ENCODE results near the gene CCDC182. TPM values are rescaled to one million over a fixed set of nuclear protein-coding genes. Genes with fewer than 3 reads are reported as not detected.
A peak's percentile ranks its signal among the peaks of the same experiment; 100 is the strongest.

CCDC182 gene
- total RNA-seq, 1 donor from 2014 or later, result not detected

GRCh38 chr17:57705921-57706695, 39.0 kb downstream of the CCDC182 start:
- Mint-ChIP-seq H3K36me3 (no peaks in the 10 kb centered on the region), H3K4me3 (no peak overlapping the region), H3K4me1 (ENCODE audit: unreplicated experiment) (peaks cover 26% of the 10 kb centered on the region), H3K27me3 (peaks cover 6% of the 10 kb centered on the region), H3K27ac (peak overlapping the region; percentile 5), H3K9me3 (no peaks in the 10 kb centered on the region)
- no peak for DNase-seq (ENCODE audit: extremely low spot score, unreplicated experiment)
- no peak for TF ChIP-seq CTCF (conservative IDR thresholded peaks at IDR 0.05)

DNA sequence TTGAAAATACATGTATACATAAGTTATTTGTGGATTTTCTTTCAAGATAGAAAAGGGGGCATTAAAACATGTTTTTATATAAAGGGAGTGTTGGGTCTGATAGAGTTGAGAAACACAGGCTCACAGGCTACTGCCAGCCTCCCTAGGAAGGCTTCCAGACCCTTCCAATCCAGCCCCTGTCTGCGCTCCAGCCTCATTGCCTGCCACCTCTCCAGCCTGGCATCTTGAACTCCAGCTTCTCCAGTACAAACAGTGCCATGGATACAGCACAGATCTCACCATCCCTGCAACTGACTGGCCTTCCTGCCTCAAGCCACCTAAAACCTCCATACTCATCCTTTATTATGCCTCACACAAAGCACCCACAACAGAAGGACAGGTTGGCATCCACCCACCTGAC, 40.7 kb downstream of the CCDC182 start:
- no peak for TF ChIP-seq CTCF (conservative IDR thresholded peaks at IDR 0.05)
- DNase-seq (ENCODE audit: extremely low spot score, unreplicated experiment), result no peak
- H3K4me1 Mint-ChIP-seq (ENCODE audit: unreplicated experiment), result peaks cover 35% of the 10 kb centered on the region
- H3K9me3 Mint-ChIP-seq, result no peaks in the 10 kb centered on the region
- no peak overlapping the region for H3K4me3 Mint-ChIP-seq
- peaks cover 5% of the 10 kb centered on the region for H3K27me3 Mint-ChIP-seq
- no peak overlapping the region for H3K27ac Mint-ChIP-seq
- H3K36me3 Mint-ChIP-seq, result no peaks in the 10 kb centered on the region

DNA sequence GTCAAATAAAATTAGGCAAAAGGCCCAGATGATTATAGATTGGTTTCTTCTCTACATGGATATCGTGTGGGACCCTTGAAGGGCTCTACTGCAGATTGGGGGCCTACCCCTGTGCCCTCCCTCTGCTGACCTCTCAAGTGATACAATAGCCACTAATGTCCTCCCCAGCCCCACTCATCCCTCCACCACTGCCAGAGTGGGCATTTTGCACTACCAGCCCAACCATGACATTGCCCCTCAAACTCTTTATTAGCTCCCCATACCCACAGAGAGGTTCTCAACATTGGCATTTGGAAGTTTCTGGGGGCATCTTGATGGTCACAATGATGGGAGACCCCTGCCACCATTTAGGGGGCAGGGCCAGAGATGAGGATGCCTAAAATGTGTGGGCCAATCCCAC, 41.8 kb downstream of the CCDC182 start:
- Mint-ChIP-seq H3K36me3 (no peaks in the 10 kb centered on the region), H3K4me3 (no peak overlapping the region), H3K27me3 (peaks cover 7% of the 10 kb centered on the region), H3K4me1 (ENCODE audit: unreplicated experiment) (peaks cover 34% of the 10 kb centered on the region), H3K9me3 (no peaks in the 10 kb centered on the region), H3K27ac (no peak overlapping the region)
- DNase-seq (ENCODE audit: extremely low spot score, unreplicated experiment), result no peak
- no peak for TF ChIP-seq CTCF (conservative IDR thresholded peaks at IDR 0.05)

DNA sequence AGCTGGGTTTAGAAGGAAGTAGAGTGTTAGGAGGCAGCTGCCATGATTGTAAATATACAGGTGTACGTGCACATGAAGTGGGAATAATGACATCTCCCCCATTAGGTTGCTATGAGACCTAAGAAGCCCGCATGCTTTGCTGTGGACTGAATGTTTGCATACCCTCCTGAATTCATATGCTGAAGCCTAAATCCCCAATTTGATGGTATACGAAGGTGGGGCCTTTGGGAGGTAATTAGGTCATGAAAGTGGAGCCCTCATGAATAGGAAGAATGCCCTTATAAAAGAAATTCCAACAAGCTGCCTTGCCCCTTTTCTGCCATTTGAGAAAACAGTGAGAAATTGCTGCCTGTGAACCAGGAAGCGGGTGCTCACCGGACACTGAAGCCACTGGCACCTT, 44.0 kb downstream of the CCDC182 start:
- Mint-ChIP-seq H3K4me1 (ENCODE audit: unreplicated experiment) (peaks cover 17% of the 10 kb centered on the region), H3K27ac (no peak overlapping the region), H3K4me3 (no peak overlapping the region), H3K9me3 (no peaks in the 10 kb centered on the region), H3K27me3 (peaks cover 5% of the 10 kb centered on the region), H3K36me3 (no peaks in the 10 kb centered on the region)
- no peak for TF ChIP-seq CTCF (conservative IDR thresholded peaks at IDR 0.05)
- DNase-seq (ENCODE audit: extremely low spot score, unreplicated experiment), result no peak

DNA sequence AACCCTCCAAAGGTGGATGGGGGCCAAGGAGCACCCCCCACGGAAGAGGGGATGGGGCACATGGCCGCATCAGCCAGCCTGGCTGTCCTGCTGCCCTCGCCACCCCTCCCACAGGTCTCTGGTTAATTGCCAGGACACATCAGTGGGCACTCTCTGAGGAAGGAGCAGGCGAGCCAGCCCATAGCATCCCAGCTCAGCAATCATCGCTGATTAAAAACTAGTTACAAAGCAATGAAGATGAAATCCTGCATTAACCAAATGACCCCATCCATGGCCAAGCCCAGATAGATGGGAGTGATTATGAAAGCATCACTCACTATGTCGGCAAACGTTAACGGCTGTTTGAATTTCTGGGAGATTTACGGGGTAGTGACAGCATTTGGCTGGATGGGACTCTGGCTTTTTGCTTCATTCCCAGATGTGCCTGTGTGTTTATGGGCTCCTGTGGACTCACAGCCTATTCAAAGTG, 45.3 kb downstream of the CCDC182 start:
- no peak for TF ChIP-seq CTCF (conservative IDR thresholded peaks at IDR 0.05)

More for the DNA sequence above, 45.3 kb downstream of the CCDC182 start:
- H3K36me3 Mint-ChIP-seq, result no peaks in the 10 kb centered on the region
- H3K4me3 Mint-ChIP-seq, result no peak overlapping the region
- no peak for DNase-seq (ENCODE audit: extremely low spot score, unreplicated experiment)
- H3K4me1 Mint-ChIP-seq (ENCODE audit: unreplicated experiment), result peaks cover 11% of the 10 kb centered on the region
- peaks cover 5% of the 10 kb centered on the region for H3K27me3 Mint-ChIP-seq
- H3K9me3 Mint-ChIP-seq, result peaks cover 2% of the 10 kb centered on the region
- H3K27ac Mint-ChIP-seq, result no peak overlapping the region

Data from type B pancreatic cell (in vitro differentiated cells).